ENCODE measurements around the gene CREG2.

Gene CREG2

DNA sequence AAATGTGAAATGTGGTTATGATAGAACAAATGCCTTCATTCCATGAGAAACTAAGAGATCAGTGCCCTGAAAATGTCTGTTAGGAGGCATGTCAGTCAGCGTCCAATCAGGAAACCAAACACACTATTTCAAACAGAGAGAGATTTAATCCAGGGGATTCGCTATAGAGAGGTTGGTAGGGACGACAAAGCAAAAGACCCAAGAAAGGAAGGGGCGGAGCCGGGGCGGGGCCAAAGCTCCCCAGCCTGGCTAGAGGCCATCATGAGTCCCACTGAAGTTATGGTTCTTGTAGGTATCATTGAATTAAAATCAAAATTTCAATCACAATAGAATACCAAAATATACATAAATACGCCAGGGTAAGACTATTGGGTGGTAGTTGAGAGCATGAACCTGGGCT lies 45.9 kb downstream of the CREG2 start:
- no peaks in the 10 kb centered on the region for H3K36me3 ChIP-seq (ENCODE audit: insufficient read depth, low read length)
- no peak overlapping the region for H3K9ac ChIP-seq (ENCODE audit: low read length)
- H3K4me1 ChIP-seq (ENCODE audit: insufficient read depth, low read length) = peaks cover 6% of the 10 kb centered on the region
- H3K4me3 ChIP-seq (ENCODE audit: low read depth in 1 of 2, low read length in 2 of 2) = no peak overlapping the region
- H3K27me3 ChIP-seq (ENCODE audit: control insufficient read depth in 1 of 2, insufficient read depth in 2 of 2, low read length in 2 of 2) = no peaks in the 10 kb centered on the region
- H3K27ac ChIP-seq (ENCODE audit: low read depth, low read length) = no peak overlapping the region
- no peaks in the 10 kb centered on the region for H3K9me3 ChIP-seq (ENCODE audit: low read length)

DNA sequence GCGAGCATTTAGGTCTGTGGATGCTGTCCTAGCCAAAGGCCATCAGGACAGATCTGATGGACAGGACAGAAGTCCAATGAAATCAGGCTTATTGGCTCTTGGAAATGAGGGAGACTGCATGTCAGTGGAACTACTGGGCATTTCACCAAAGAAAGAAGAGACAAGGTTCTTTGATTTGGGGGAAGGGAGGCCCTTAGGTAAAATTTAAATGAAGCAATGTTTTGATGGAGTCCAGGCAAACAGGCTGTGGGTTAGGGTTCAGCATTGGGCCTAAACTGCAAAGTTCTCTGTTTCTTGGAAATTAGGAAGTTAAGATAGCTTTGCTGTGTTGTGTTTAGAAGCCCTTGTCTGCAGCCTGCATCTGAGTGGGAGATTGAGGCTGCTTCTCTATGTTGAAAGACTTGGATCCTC lies 47.2 kb downstream of the CREG2 start:
- H3K4me3 ChIP-seq (ENCODE audit: low read depth in 1 of 2, low read length in 2 of 2) = no peak overlapping the region
- no peak overlapping the region for H3K9ac ChIP-seq (ENCODE audit: low read length)
- H3K4me1 ChIP-seq (ENCODE audit: insufficient read depth, low read length) = peaks cover 6% of the 10 kb centered on the region
- no peaks in the 10 kb centered on the region for H3K36me3 ChIP-seq (ENCODE audit: insufficient read depth, low read length)
- H3K27ac ChIP-seq (ENCODE audit: low read depth, low read length) = no peak overlapping the region
- no peaks in the 10 kb centered on the region for H3K9me3 ChIP-seq (ENCODE audit: low read length)
- no peaks in the 10 kb centered on the region for H3K27me3 ChIP-seq (ENCODE audit: control insufficient read depth in 1 of 2, insufficient read depth in 2 of 2, low read length in 2 of 2)

DNA sequence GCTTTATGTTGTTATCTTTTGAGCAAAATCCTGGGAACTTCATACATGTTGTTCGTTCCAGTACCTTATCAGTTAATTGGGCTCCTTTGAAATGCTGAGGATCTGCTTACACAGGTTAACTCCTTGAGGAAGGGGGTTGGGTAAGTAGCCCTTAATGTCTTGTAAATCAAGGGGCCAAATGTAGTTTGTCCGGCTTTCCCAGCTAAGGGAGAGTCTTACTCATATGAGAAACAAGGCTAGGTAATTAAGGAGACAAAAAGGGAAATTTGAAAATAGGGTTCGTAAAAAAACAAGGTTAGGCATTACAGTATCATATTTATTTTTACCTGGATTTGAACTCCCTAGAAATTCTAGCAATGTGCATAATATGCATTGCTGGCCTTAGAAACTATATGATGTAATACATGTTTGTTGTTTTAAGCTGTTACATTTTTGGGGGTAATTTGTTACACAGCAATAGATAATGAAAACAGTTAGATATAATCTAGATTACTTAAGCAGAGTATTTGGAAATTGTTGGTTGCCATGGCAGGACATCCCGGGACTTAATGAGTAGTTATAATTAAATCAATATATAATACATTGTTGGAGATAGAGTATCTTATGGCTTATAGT lies 47.9 kb downstream of the CREG2 start:
- H3K36me3 ChIP-seq (ENCODE audit: insufficient read depth, low read length) = no peaks in the 10 kb centered on the region
- no peak overlapping the region for H3K4me3 ChIP-seq (ENCODE audit: low read depth in 1 of 2, low read length in 2 of 2)
- H3K4me1 ChIP-seq (ENCODE audit: insufficient read depth, low read length) = peaks cover 6% of the 10 kb centered on the region
- H3K9me3 ChIP-seq (ENCODE audit: low read length) = no peaks in the 10 kb centered on the region
- no peaks in the 10 kb centered on the region for H3K27me3 ChIP-seq (ENCODE audit: control insufficient read depth in 1 of 2, insufficient read depth in 2 of 2, low read length in 2 of 2)
- no peak overlapping the region for H3K9ac ChIP-seq (ENCODE audit: low read length)
- no peak overlapping the region for H3K27ac ChIP-seq (ENCODE audit: low read depth, low read length)

DNA sequence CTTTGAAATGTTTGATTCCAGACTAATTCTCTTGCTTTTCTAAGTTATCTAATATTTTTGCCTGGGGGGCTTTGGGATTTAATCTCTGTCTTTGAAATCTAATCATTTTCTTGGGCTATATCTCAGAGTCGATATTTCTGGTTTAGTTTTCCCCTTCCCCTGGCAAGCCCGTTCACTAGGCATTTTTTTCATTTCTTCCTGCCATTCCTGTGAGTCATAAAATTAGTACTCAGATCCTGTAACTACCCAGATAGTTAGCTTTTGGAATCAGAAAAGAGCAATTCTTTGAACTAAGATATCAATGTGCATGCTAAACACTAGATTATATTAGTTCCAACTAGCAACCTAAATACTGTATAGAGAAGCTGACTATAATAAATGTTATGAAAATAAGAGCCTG lies 49.4 kb downstream of the CREG2 start:
- H3K36me3 ChIP-seq (ENCODE audit: insufficient read depth, low read length) = no peaks in the 10 kb centered on the region
- no peaks in the 10 kb centered on the region for H3K27me3 ChIP-seq (ENCODE audit: control insufficient read depth in 1 of 2, insufficient read depth in 2 of 2, low read length in 2 of 2)
- H3K27ac ChIP-seq (ENCODE audit: low read depth, low read length) = no peak overlapping the region
- no peak overlapping the region for H3K9ac ChIP-seq (ENCODE audit: low read length)
- H3K4me3 ChIP-seq (ENCODE audit: low read depth in 1 of 2, low read length in 2 of 2) = no peak overlapping the region
- peaks cover 6% of the 10 kb centered on the region for H3K4me1 ChIP-seq (ENCODE audit: insufficient read depth, low read length)
- H3K9me3 ChIP-seq (ENCODE audit: low read length) = no peaks in the 10 kb centered on the region

DNA sequence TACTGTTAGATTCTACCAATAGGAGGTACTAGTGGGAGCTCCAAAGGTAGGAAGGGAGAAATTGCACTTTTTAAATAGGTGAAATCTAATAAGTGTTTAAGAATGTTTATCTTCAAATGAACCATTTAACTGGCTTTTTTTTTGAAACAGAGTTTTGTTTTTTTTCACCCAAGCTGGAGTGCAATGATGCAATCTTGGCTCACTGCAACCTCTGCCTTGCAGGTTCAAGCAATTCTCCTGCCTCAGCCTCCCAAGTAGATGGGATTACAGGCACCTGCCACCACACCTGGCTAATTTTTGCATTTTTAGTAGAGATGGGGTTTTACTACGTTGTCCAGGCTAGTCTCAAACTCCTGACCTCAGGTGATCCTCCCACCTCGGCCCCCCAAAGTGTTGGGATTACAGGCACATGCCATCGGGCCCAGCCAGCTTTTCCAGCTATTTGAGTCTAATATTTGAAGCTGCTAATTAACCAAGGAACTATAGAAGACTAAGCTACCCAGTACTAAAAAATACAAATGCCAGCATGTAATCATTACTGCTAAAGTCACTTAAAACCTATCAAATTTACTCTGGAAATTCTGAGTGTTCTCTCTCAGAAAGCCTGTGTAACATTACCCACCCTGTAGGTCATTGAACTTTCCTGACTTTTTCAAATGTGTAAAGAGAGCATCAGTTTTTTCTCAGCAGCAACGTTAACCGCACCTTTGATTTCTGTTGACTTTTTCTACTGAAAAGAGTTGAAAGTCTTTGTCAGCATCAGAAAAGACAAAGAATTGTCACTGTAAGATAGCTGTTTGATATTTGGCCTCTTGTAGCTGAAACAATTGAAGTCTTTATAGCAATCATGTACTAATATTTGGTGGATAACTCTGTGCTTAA lies 54.2 kb downstream of the CREG2 start:
- Histone ChIP-seq H3K27ac (ENCODE audit: low read depth, low read length) (no peak overlapping the region), H3K4me3 (ENCODE audit: low read depth in 1 of 2, low read length in 2 of 2) (no peak overlapping the region), H3K4me1 (ENCODE audit: insufficient read depth, low read length) (no peaks in the 10 kb centered on the region), H3K9ac (ENCODE audit: low read length) (no peak overlapping the region), H3K27me3 (ENCODE audit: control insufficient read depth in 1 of 2, insufficient read depth in 2 of 2, low read length in 2 of 2) (no peaks in the 10 kb centered on the region), H3K9me3 (ENCODE audit: low read length) (no peaks in the 10 kb centered on the region), H3K36me3 (ENCODE audit: insufficient read depth, low read length) (no peaks in the 10 kb centered on the region)

DNA sequence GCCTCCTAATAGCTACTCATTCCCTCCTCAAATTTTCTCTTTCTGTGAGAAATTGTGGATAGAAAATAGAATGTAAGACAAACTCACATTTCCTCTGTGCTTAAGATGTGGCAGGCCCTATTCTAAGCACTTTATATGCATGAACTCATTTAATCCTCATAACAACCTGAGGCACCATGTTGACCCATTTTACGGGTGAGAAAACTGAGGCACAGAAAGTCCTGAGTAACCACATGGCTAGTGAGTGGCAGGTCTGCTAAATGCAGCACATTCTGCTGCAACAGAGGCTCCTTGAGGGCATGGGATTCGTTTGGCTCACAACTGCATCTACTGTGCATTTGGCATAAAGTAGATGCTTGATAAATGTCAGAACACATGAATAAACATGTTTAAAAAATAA lies 56.1 kb downstream of the CREG2 start:
- Histone ChIP-seq H3K27me3 (ENCODE audit: control insufficient read depth in 1 of 2, insufficient read depth in 2 of 2, low read length in 2 of 2) (no peaks in the 10 kb centered on the region), H3K4me3 (ENCODE audit: low read depth in 1 of 2, low read length in 2 of 2) (no peak overlapping the region), H3K9ac (ENCODE audit: low read length) (no peak overlapping the region), H3K27ac (ENCODE audit: low read depth, low read length) (no peak overlapping the region), H3K9me3 (ENCODE audit: low read length) (no peaks in the 10 kb centered on the region), H3K36me3 (ENCODE audit: insufficient read depth, low read length) (no peaks in the 10 kb centered on the region), H3K4me1 (ENCODE audit: insufficient read depth, low read length) (no peaks in the 10 kb centered on the region)

DNA sequence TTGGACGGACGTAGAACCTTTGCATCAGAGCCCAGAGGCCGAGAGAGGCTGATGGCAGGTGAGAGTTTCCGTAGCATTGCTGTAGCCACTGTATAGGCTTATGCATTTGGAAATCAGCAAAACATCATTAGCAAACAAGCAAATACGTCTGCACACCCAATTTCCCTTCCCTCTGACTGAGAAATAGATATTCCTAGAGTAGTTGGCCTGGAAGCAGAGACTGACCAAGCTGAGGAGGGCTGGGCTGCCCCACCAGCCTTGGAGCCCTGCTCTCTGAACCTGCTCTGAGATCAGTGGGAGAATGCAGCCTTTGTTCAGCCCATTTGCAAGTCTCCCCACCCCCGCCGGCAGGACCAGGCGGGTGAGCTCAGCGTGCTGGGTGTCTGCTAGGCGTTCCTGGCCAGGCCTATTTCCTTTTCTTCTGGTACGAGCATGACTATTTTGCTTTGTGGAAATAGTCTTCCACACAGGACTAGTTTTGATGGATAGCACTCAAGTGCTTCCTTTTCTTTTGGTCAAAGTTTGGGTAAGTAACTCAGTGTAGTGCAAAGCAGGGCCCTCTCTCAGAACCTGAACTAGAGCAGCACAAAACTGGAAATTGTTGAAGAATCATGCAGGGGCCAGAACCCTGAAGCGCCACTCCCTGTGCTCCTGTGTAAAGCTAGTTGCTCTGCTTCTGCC lies 56.9 kb downstream of the CREG2 start:
- Histone ChIP-seq H3K9ac (ENCODE audit: low read length) (no peak overlapping the region), H3K36me3 (ENCODE audit: insufficient read depth, low read length) (no peaks in the 10 kb centered on the region), H3K9me3 (ENCODE audit: low read length) (no peaks in the 10 kb centered on the region), H3K4me3 (ENCODE audit: low read depth in 1 of 2, low read length in 2 of 2) (no peak overlapping the region), H3K27ac (ENCODE audit: low read depth, low read length) (no peak overlapping the region), H3K27me3 (ENCODE audit: control insufficient read depth in 1 of 2, insufficient read depth in 2 of 2, low read length in 2 of 2) (no peaks in the 10 kb centered on the region), H3K4me1 (ENCODE audit: insufficient read depth, low read length) (no peaks in the 10 kb centered on the region)

DNA sequence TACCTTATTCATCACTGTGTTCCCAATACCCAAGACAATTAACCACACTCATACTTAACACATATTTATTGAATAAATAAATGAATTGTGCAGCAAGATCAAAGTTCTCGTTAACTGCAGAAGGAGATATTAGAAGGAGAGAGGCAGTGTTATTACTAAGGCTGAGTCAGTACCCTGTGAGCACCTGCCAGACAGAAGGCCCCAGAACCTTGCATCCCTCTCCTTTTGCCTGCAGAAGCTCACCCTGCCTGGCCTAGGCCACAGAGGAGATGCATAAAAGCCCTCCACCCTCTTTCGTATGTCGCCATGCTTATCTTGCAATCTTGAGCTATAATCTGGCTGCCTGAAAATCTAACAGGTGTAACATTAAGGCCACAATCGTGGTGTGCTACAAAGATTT lies 58.3 kb downstream of the CREG2 start:
- H3K9me3 ChIP-seq (ENCODE audit: low read length) = no peaks in the 10 kb centered on the region
- H3K4me3 ChIP-seq (ENCODE audit: low read depth in 1 of 2, low read length in 2 of 2) = no peak overlapping the region
- H3K27me3 ChIP-seq (ENCODE audit: control insufficient read depth in 1 of 2, insufficient read depth in 2 of 2, low read length in 2 of 2) = no peaks in the 10 kb centered on the region
- no peaks in the 10 kb centered on the region for H3K36me3 ChIP-seq (ENCODE audit: insufficient read depth, low read length)
- H3K27ac ChIP-seq (ENCODE audit: low read depth, low read length) = no peak overlapping the region
- H3K4me1 ChIP-seq (ENCODE audit: insufficient read depth, low read length) = no peaks in the 10 kb centered on the region
- no peak overlapping the region for H3K9ac ChIP-seq (ENCODE audit: low read length)

DNA sequence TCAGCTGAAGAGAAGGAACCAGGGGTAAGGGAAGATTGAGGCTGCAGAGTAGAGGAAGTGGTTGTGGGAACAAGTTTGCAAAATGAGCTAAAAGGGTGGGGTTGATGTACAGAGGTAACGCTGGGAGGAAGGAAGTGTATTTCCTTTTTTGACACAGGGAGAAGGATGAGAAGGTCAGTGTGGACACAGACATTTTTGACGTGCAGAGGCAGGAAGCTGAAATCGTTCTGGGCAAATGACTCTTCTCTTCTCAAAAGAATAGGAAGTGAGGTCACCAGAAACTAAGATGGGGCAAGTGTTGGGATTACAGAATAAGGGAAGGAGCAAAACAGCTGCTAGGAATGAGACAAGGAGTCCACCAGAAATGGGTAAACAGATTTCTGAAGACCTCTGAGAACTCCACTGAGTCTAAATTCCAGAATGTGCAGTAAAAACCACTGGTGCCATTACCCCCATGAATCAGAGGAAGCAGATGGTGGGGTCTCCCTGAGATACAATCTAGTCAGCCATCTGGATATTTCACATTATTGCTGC lies 58.8 kb downstream of the CREG2 start:
- no peak overlapping the region for H3K4me3 ChIP-seq (ENCODE audit: low read depth in 1 of 2, low read length in 2 of 2)
- no peaks in the 10 kb centered on the region for H3K4me1 ChIP-seq (ENCODE audit: insufficient read depth, low read length)
- no peaks in the 10 kb centered on the region for H3K27me3 ChIP-seq (ENCODE audit: control insufficient read depth in 1 of 2, insufficient read depth in 2 of 2, low read length in 2 of 2)
- H3K27ac ChIP-seq (ENCODE audit: low read depth, low read length) = no peak overlapping the region
- H3K36me3 ChIP-seq (ENCODE audit: insufficient read depth, low read length) = no peaks in the 10 kb centered on the region
- H3K9me3 ChIP-seq (ENCODE audit: low read length) = no peaks in the 10 kb centered on the region
- H3K9ac ChIP-seq (ENCODE audit: low read length) = no peak overlapping the region

DNA sequence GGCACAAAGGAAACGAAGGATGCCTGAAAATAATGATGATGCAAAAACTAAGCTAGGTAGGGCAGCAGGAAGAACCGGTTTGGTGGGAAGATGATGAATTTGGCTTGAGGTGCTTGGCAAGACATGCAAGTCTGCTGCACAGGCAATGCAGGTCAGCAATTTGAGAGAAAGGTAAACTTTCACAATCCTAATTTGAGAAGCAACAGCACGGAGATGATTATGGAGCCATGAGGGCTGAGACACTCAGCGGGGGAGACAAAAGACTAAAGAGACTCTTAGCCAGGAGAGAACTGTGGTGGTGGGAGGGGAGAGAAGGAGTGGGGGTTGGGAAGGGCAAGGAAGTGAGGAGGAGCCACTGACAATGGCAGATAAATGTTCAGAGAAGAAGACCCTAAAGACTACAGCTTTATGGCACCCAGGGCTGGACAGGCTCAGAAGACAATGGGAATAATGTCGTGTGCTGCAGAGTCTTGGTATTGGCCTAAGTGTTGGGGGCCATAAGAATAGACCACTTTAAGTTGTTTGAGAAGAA lies 59.4 kb downstream of the CREG2 start:
- no peak overlapping the region for H3K9ac ChIP-seq (ENCODE audit: low read length)
- no peak overlapping the region for H3K4me3 ChIP-seq (ENCODE audit: low read depth in 1 of 2, low read length in 2 of 2)
- no peak overlapping the region for H3K27ac ChIP-seq (ENCODE audit: low read depth, low read length)
- no peaks in the 10 kb centered on the region for H3K27me3 ChIP-seq (ENCODE audit: control insufficient read depth in 1 of 2, insufficient read depth in 2 of 2, low read length in 2 of 2)
- no peaks in the 10 kb centered on the region for H3K4me1 ChIP-seq (ENCODE audit: insufficient read depth, low read length)
- H3K9me3 ChIP-seq (ENCODE audit: low read length) = no peaks in the 10 kb centered on the region
- H3K36me3 ChIP-seq (ENCODE audit: insufficient read depth, low read length) = no peaks in the 10 kb centered on the region

DNA sequence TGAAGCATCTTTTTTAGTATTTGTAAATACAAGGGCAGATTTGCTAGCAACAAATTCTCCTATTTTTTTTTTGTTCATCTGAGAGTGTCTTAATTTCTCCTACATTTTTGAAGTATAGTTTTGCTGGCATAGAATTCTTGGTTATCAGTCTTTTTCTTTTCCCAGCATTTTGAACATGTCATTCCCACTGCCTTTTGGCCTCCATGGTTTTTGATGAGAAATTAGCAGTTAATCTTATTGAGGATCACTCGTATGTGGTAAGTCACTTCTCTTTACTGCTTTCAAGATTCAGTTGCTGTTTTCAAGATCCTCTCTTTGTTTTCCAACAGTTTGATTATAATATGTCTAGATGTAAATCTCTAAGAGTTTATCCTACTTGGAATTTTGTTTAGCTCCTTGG lies 61.9 kb downstream of the CREG2 start:
- no peaks in the 10 kb centered on the region for H3K4me1 ChIP-seq (ENCODE audit: insufficient read depth, low read length)
- no peaks in the 10 kb centered on the region for H3K27me3 ChIP-seq (ENCODE audit: control insufficient read depth in 1 of 2, insufficient read depth in 2 of 2, low read length in 2 of 2)
- no peak overlapping the region for H3K4me3 ChIP-seq (ENCODE audit: low read depth in 1 of 2, low read length in 2 of 2)
- no peaks in the 10 kb centered on the region for H3K9me3 ChIP-seq (ENCODE audit: low read length)
- H3K36me3 ChIP-seq (ENCODE audit: insufficient read depth, low read length) = no peaks in the 10 kb centered on the region
- no peak overlapping the region for H3K27ac ChIP-seq (ENCODE audit: low read depth, low read length)
- H3K9ac ChIP-seq (ENCODE audit: low read length) = no peak overlapping the region

Data from muscle layer of colon (tissue), 2 donors.